K562 (cell line): ENCODE measurements around the gene HLA-DMB. TPM values are rescaled to one million over a fixed set of nuclear protein-coding genes. Genes with fewer than 3 reads are reported as not detected.

Source experiments
- E2F5 ChIP-seq: sonication (generic); formaldehyde crosslinking; IDR thresholded peaks from 2 replicates; pipeline ENCODE4 v1.8.0; 2022; ENCODE audit warnings: mild to moderate bottlenecking, missing genetic modification reagents
- FOXO4 ChIP-seq: fragments of 450-650 bp; formaldehyde crosslinking; IDR thresholded peaks from 2 replicates; pipeline ENCODE4 v1.4.0; 2020; ENCODE audit warnings: mild to moderate bottlenecking, moderate library complexity
- HDGF ChIP-seq: fragments of 450-650 bp; IDR thresholded peaks from 2 replicates; pipeline ENCODE4 v1.6.1; 2016
- ILK ChIP-seq: fragments of 450-650 bp; IDR thresholded peaks from 2 replicates; pipeline ENCODE4 v1.6.1; 2016; ENCODE audit warnings: missing genetic modification characterization, low read depth, mild to moderate bottlenecking, missing compliant biosample characterization, moderate library complexity, borderline replicate concordance
- MAFK ChIP-seq: IDR thresholded peaks from 2 replicates; pipeline ENCODE4 v1.6.1; 2011; ENCODE audit warnings: low read length, improper control_type of control experiment
- MBD2 ChIP-seq: sonication (generic); IDR thresholded peaks from 2 replicates; pipeline ENCODE4 v1.6.1; 2016; ENCODE audit warnings: low read depth, borderline replicate concordance
- MED1 ChIP-seq: sonication (generic); formaldehyde crosslinking; IDR thresholded peaks from 2 replicates; pipeline ENCODE4 v1.8.1; 2023; ENCODE audit warnings: missing genetic modification reagents, borderline replicate concordance
- PURB ChIP-seq: sonication (generic); formaldehyde crosslinking; IDR thresholded peaks from 2 replicates; pipeline ENCODE4 v1.9.0; 2021; ENCODE audit warnings: low read depth, mild to moderate bottlenecking, missing genetic modification reagents
- RBM34 ChIP-seq: fragments of 200-400 bp; formaldehyde crosslinking; IDR thresholded peaks from 2 replicates; pipeline ENCODE4 v1.6.1; 2018; ENCODE audit warnings: low read length, borderline replicate concordance; ENCODE audit not compliant: insufficient read depth
- RERE ChIP-seq: sonication (generic); formaldehyde crosslinking; IDR thresholded peaks from 2 replicates; pipeline ENCODE4 v1.8.0; 2023; ENCODE audit warnings: missing genetic modification reagents, mild to moderate bottlenecking, borderline replicate concordance
- SIX5 ChIP-seq, 2 experiments: IDR thresholded peaks; 2 replicates each; pipeline ENCODE4 v1.6.1; 2011; ENCODE audit warnings: low read length in 2 of 2, borderline replicate concordance in 1 of 2, low read depth in 1 of 2, mild to moderate bottlenecking in 1 of 2, moderate library complexity in 1 of 2; ENCODE audit not compliant: insufficient read depth in 1 of 2
- TSHZ1 ChIP-seq: fragments of 250-450 bp; sonication (Bioruptor Pico); IDR thresholded peaks from 2 replicates; pipeline ENCODE4 v1.4.0; 2020; ENCODE audit warnings: mild to moderate bottlenecking, moderate library complexity
- polyA plus RNA-seq, 8 experiments: library from polyadenylated mRNA; depleted of rRNA in 4 of 8; stranded (reverse) in 5 of 8; unstranded in 3 of 8; fragments of >200 nt; fragmentation: Nextera tagmentation in 2 of 8; fragmentation: Illumina TruSeq in 1 of 8; extraction: Ambion mirVana in 2 of 8; extraction: Trizol in 1 of 8; gene quantifications; 2 replicates each; pipeline versions ENCODE4 v1.2.1 to v1.2.3, GENCODE V29; 2011 to 2014; ENCODE audit warnings: inconsistent platforms in 1 of 8, missing spikeins in 1 of 8
- total RNA-seq, 7 experiments: library from RNA; depleted of rRNA in 6 of 7; stranded (reverse); fragments of >200 nt in 6 of 7; fragmentation: Illumina TruSeq in 2 of 7; extraction: Trizol in 2 of 7; gene quantifications; 2 replicates each; pipeline versions ENCODE4 v1.2.1 to v1.2.3, GENCODE V29; 2011 to 2021; ENCODE audit warnings: low replicate concordance in 1 of 7

The HLA-DMB gene
- total and polyA plus RNA-seq, 9 of the 15 experiments (the other 6 are each of a cell fraction or from before 2014, with no cell fraction given), result 0.38 TPM; not detected in 8

GRCh38 chr6:32967151-32968091 lies 26.6 kb upstream of the HLA-DMB start (continued):
- TF ChIP-seq FOXO4 (CRISPR knock-in tag), result no peak
- TF ChIP-seq MAFK, result no peak
- no peak for TF ChIP-seq RERE (CRISPR knock-in tag)
- no peak for TF ChIP-seq TSHZ1 (CRISPR knock-in tag)
- no peak for TF ChIP-seq SIX5 (IDR thresholded peaks at IDR 0.05; ENCODE audit: borderline replicate concordance in 1 of 2, insufficient read depth in 1 of 2, low read depth in 1 of 2, low read length in 2 of 2)
- TF ChIP-seq RBM34, result no peak
- TF ChIP-seq ILK (tag), result no peak
- TF ChIP-seq PURB (CRISPR knock-in tag), result no peak
- 0 out of 2 replicates have a peak, but pooled peaks have one; percentile 19 for TF ChIP-seq MBD2
- TF ChIP-seq MED1 (CRISPR knock-in tag), result no peak
- TF ChIP-seq HDGF, result peak; percentile 77; the same call in 1 of the 2 replicates
- no peak for TF ChIP-seq E2F5 (CRISPR knock-in tag)
